Bladder microvascular endothelial cell (primary cell): ENCODE data around the gene DHX35. TPM values are rescaled to one million over a fixed set of nuclear protein-coding genes. Genes with fewer than 3 reads are reported as not detected.

Source experiments
- total RNA-seq: library from RNA; depleted of rRNA; stranded (reverse); fragments of >200 nt; gene quantifications from 2 replicates; pipeline ENCODE4 v1.2.3, GENCODE V29; 2014

The DHX35 gene, protein sequence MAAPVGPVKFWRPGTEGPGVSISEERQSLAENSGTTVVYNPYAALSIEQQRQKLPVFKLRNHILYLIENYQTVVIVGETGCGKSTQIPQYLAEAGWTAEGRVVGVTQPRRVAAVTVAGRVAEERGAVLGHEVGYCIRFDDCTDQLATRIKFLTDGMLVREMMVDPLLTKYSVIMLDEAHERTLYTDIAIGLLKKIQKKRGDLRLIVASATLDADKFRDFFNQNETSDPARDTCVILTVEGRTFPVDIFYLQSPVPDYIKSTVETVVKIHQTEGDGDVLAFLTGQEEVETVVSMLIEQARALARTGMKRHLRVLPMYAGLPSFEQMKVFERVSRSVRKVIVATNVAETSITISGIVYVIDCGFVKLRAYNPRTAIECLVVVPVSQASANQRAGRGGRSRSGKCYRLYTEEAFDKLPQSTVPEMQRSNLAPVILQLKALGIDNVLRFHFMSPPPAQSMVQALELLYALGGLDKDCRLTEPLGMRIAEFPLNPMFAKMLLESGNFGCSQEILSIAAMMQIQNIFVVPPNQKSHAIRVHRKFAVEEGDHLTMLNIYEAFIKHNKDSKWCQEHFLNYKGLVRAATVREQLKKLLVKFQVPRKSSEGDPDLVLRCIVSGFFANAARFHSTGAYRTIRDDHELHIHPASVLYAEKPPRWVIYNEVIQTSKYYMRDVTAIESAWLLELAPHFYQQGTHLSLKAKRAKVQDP
- total RNA-seq = 8.4 and 9.5 TPM in 2 replicates

DNA sequence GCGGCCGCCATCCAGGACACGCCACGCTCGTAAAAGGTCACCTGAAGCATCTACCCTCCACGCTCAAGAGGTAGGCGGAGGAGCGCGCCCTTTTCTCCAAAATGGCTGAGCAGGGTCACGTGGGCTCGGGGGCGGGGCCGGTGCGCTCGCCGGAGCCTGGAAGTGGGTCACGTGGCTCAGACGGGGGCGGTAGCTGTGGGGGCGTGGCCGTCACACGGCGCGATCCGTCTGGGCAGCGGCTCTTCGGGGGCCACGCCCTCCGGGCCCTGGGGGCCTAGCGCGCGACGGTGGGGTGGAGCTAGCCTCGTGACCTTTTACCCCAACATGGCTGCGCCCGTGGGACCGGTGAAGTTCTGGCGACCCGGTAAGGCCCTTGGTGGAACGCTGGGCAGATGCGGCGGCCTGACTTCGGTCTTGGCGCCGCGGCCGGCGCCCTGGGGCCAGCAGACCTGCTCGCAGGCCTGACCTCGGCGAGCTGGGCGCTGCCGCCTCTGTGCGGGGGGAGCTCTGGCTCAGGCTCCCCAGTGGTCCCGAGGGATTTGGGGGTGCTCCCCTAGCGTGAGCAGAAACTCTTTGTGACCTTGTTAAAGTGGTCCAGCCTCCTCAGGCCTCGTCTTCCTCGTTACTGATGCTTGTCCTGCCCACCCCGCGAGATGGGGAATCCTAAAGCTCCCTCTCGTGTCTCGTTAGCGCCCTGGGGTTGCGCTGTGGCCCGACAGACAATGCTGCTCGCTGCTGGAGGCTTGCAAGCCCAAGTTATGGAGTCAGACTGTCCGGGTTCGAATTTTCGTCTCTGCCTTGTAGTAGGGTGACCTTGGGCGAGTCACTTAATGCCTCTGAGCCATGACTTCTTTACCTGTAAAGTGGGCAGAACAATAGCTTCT, at the start of gene DHX35:
TSS of gene DHX35 (plus strand) at position 301 of the 884 bp plus-strand sequence. CDS start at position 325, 24 bp downstream.

DNA sequence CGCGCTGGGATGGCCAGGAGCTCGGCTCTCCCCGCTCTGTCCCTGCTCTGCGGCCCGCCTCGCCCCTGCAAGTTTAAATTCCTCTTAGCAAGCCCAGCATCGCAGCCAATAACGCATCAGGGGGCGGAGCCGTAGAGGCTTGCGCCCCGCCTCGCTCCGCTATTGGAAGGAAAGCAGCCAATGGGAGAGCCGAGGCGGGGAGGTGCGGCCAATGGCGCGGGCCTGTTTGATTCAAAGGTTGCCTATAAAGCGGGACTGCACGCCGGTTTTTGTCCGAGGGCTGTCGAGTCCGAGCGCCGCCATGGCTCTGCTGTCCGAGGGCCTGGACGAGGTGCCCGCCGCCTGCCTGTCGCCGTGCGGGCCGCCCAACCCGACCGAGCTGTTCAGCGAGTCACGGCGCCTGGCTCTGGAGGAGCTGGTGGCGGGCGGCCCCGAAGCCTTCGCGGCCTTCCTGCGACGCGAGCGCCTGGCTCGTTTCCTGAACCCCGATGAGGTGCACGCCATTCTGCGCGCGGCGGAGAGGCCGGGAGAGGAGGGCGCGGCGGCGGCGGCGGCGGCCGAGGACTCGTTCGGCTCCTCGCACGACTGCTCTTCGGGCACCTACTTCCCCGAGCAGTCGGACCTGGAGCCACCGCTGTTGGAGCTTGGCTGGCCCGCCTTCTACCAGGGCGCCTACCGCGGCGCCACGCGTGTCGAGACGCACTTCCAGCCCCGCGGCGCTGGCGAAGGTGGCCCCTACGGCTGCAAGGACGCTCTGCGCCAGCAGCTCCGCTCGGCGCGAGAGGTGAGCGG, 35.8 kb upstream of the DHX35 start, which contains the start of gene FAM83D:
TSS of gene FAM83D (plus strand) at position 276 of the 792 bp plus-strand sequence. CDS start at position 302, 26 bp downstream.

Other genes starting within 250 kb of the DHX35 start
- under 0.01 TPM in 1 of 2 replicates, not detected in the other for gene SLC32A1, start 237.9 kb upstream of the DHX35 start, total RNA-seq
- 8.7 and 9.4 TPM in 2 replicates for gene ACTR5, start 213.9 kb upstream of the DHX35 start, total RNA-seq
- 109 and 184 TPM in 2 replicates for gene PPP1R16B, start 156.6 kb upstream of the DHX35 start, total RNA-seq
- gene FAM83D, start 35.9 kb upstream of the DHX35 start, total RNA-seq = 22.5 and 25.2 TPM in 2 replicates